ENCODE results near the gene INPP5F.

Gene INPP5F

GRCh38 chr10:119775529-119775928 is 49.7 kb downstream of the INPP5F start:
- H3K4me3 ChIP-seq (replicated peaks; ENCODE audit: low read depth, low read length): no peak overlapping the region
- no peak for TF ChIP-seq CTCF (IDR thresholded peaks at IDR 0.05; ENCODE audit: low read depth, low read length, missing control alignments)

GRCh38 chr10:119776536-119776935 is 50.7 kb downstream of the INPP5F start:
- no peak for TF ChIP-seq CTCF (IDR thresholded peaks at IDR 0.05; ENCODE audit: low read depth, low read length, missing control alignments)
- no peak overlapping the region for H3K4me3 ChIP-seq (replicated peaks; ENCODE audit: low read depth, low read length)
- DNase-seq (ENCODE audit: extremely low read depth, low read depth): no peak

More at GRCh38 chr10:119775529-119775928, 49.7 kb downstream of the INPP5F start:
- no peak for DNase-seq (ENCODE audit: extremely low read depth, low read depth)

- no peak overlapping the region for H3K4me3 ChIP-seq (replicated peaks; ENCODE audit: low read depth, low read length)
- no peak for TF ChIP-seq CTCF (IDR thresholded peaks at IDR 0.05; ENCODE audit: low read depth, low read length, missing control alignments)
- DNase-seq (ENCODE audit: extremely low read depth, low read depth): no peak
These were observed 51.8 kb downstream of the INPP5F start for GRCh38 chr10:119777686-119778085.

GRCh38 chr10:119778776-119779445 is 53.1 kb downstream of the INPP5F start:
- no peak for TF ChIP-seq CTCF (IDR thresholded peaks at IDR 0.05; ENCODE audit: low read depth, low read length, missing control alignments)
- no peak overlapping the region for H3K4me3 ChIP-seq (replicated peaks; ENCODE audit: low read depth, low read length)
- DNase-seq (ENCODE audit: extremely low read depth, low read depth): no peak

GRCh38 chr10:119780879-119781480 is 55.1 kb downstream of the INPP5F start:
- no peak overlapping the region for H3K4me3 ChIP-seq (replicated peaks; ENCODE audit: low read depth, low read length)
- no peak for DNase-seq (ENCODE audit: extremely low read depth, low read depth)
- no peak for TF ChIP-seq CTCF (IDR thresholded peaks at IDR 0.05; ENCODE audit: low read depth, low read length, missing control alignments)

- no peak for TF ChIP-seq CTCF (IDR thresholded peaks at IDR 0.05; ENCODE audit: low read depth, low read length, missing control alignments)
- no peak for DNase-seq (ENCODE audit: extremely low read depth, low read depth)
- H3K4me3 ChIP-seq (replicated peaks; ENCODE audit: low read depth, low read length): no peak overlapping the region
These were observed 55.6 kb downstream of the INPP5F start for GRCh38 chr10:119781498-119781897.

All from HFF-Myc (cell line).